Esophagus muscularis mucosa (tissue), 4 donors: Measurements from ENCODE around the gene B3GALT2. TPM values are rescaled to one million over a fixed set of nuclear protein-coding genes. Genes with fewer than 3 reads are reported as not detected.

Experiments
- DNase-seq: peaks from one replicate; pipeline ENCODE4 v3.0.0-alpha.2; 2017; ENCODE audit errors: extremely low spot score
- H3K27ac ChIP-seq, 4 donors: fragments of 200-600 bp; sonication (generic); replicated peaks in 1 of 4; 1 replicate in 3 of 4; 2 replicates in 1 of 4; pipeline ENCODE4 v1.5.1; 2016 to 2019; ENCODE audit warnings: mild to moderate bottlenecking in 1 of 4
- H3K27me3 ChIP-seq, 4 donors: fragments of 200-600 bp; sonication (generic); one replicate each; pipeline versions ENCODE4 v1.5.1 to v1.6.0; 2016 to 2019
- H3K36me3 ChIP-seq, 4 donors: fragments of 200-600 bp; sonication (generic); one replicate each; pipeline ENCODE4 v1.5.1; 2016 to 2019
- H3K4me1 ChIP-seq, 4 donors: fragments of 200-600 bp; sonication (generic); one replicate each; pipeline ENCODE4 v1.5.1; 2016 to 2019
- H3K4me3 ChIP-seq, 4 donors: fragments of 200-600 bp; sonication (generic); 1 replicate in 2 of 4; 2 replicates in 2 of 4; pipeline ENCODE4 v1.5.1; 2016 to 2019; ENCODE audit warnings: mild to moderate bottlenecking in 4 of 4, moderate library complexity in 1 of 4
- H3K9me3 ChIP-seq, 4 donors: fragments of 200-600 bp; sonication (generic); 1 replicate in 3 of 4; 2 replicates in 1 of 4; pipeline ENCODE4 v1.5.1; 2016 to 2019
- EP300 ChIP-seq: sonication (generic); formaldehyde crosslinking; IDR thresholded peaks from one replicate; pipeline ENCODE4 v1.6.1; 2017; ENCODE audit warnings: antibody characterized with exemption
- POLR2A ChIP-seq: fragments of 450-650 bp; IDR thresholded peaks from one replicate; pipeline ENCODE4 v1.6.1; 2017; ENCODE audit warnings: antibody characterized with exemption, moderate library complexity, mild to moderate bottlenecking, low read depth
- POLR2AphosphoS5 ChIP-seq, 2 donors: sonication (generic); formaldehyde crosslinking; IDR thresholded peaks; one replicate each; pipeline ENCODE4 v1.6.1; 2017; ENCODE audit warnings: antibody characterized with exemption in 2 of 2
- WGBS: methylation state at CpG from one replicate; pipeline ENCODE4 v1.1.5; 2018; 5-methylcytosine and 5-hydroxymethylcytosine counted together
- intact Hi-C: fragments of 100-400 bp; cut with DNase I; formaldehyde crosslinking; loops from one replicate; pipeline ENCODE4 v1.15.1; 2023
- total RNA-seq, 4 donors: library from RNA; depleted of rRNA; stranded (reverse); fragments of >200 nt; gene quantifications; one replicate each; pipeline versions ENCODE4 v1.1.0 to v1.2.1, GENCODE V29; 2016
- TF ChIP-seq, protein P1 (sequence below), 3 experiments: fragments of 200-600 bp in 2 of 3; fragments of 450-650 bp in 1 of 3; sonication (generic) in 2 of 3; IDR thresholded peaks; one replicate each; pipeline ENCODE4 v1.5.1; 2017 to 2019; ENCODE audit warnings: antibody characterized with exemption in 3 of 3, mild to moderate bottlenecking in 2 of 3, moderate library complexity in 1 of 3

Gene B3GALT2
- total RNA-seq, 4 donors from 2014 or later: 0.50 to 4.6 (median 1.8) TPM

DNA sequence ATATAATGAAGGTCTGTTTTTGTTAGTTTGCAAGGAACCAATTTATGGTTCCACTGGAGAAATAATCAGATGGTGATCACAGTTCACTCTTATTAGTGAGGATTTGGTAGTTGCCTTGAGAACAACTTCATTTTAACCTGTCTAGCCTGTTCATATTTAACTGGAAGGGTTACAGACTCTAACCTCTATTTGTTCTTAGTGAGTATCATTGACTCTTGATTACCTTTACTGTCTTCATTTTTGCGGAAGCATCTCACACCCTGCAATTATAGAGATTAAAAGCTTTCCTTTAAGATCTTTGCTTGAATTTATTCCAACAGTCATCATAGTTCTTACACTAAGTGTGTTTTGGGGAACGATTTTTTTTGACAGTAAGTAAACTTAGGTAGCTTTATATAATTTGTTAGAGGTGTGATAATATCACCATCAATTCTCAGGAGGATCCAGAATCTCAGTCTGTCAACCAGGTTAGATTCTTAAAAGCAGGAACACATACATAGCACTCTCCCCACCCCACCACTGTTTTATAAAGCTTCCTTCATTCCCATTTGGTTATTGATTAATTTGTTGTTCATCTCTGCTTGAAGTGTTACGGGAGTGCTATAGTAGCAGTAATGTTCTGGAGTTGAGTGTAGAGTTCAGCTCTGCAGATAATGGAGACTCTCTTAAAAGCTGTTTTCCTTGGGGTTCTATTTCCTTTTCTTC lies 30.1 kb downstream of the B3GALT2 start:
- Histone ChIP-seq H3K4me1 (peaks cover 0 to 14% (median 4%) of the 10 kb centered on the region in 4 donors), H3K27me3 (no peaks in the 10 kb centered on the region), H3K27ac (no peak overlapping the region), H3K36me3 (peaks cover 10 to 36% (median 27%) of the 10 kb centered on the region in 4 donors), H3K9me3 (no peaks in the 10 kb centered on the region), H3K4me3 (no peak overlapping the region)
- DNase-seq: no peak
- intact Hi-C loops: no loop called here
- WGBS: 86% methylated on average over 3 of the region's 3 CpGs
- TF ChIP-seq POLR2A (no peak), EP300 (no peak), POLR2AphosphoS5 (IDR thresholded peaks at IDR 0.05) (no peak)
- TF ChIP-seq, protein P1, sequence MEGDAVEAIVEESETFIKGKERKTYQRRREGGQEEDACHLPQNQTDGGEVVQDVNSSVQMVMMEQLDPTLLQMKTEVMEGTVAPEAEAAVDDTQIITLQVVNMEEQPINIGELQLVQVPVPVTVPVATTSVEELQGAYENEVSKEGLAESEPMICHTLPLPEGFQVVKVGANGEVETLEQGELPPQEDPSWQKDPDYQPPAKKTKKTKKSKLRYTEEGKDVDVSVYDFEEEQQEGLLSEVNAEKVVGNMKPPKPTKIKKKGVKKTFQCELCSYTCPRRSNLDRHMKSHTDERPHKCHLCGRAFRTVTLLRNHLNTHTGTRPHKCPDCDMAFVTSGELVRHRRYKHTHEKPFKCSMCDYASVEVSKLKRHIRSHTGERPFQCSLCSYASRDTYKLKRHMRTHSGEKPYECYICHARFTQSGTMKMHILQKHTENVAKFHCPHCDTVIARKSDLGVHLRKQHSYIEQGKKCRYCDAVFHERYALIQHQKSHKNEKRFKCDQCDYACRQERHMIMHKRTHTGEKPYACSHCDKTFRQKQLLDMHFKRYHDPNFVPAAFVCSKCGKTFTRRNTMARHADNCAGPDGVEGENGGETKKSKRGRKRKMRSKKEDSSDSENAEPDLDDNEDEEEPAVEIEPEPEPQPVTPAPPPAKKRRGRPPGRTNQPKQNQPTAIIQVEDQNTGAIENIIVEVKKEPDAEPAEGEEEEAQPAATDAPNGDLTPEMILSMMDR (IDR thresholded peaks at IDR 0.05): no peak

DNA sequence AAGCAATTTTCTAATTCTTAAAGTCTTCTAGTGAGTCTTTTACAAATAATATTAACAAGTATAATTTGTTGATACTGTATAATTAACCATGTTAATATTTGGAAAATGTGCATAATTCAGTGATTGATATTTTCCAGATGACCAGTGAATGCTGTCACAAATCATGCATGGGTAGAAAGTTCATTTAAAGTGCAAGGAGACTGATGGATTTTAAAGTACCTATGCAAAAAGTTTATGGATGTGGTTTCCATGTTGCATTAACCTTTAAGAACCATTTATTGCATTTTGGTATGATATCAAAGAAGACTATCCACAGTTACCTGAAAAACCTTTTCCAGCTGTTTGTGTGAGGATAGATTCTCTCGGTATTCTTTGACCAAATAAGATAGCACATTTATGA lies 41.4 kb downstream of the B3GALT2 start:
- Histone ChIP-seq H3K27me3 (no peaks in the 10 kb centered on the region), H3K36me3 (peaks cover 18 to 68% (median 40%) of the 10 kb centered on the region in 4 donors), H3K27ac (no peak overlapping the region), H3K9me3 (no peaks in the 10 kb centered on the region), H3K4me1 (peaks cover 0 to 20% (median 7%) of the 10 kb centered on the region in 4 donors), H3K4me3 (no peak overlapping the region)
- 62% methylated on average over 1 of the region's 1 CpG for WGBS
- intact Hi-C loops: no loop called here
- DNase-seq: no peak
- TF ChIP-seq, protein P1 (IDR thresholded peaks at IDR 0.05): no peak
- TF ChIP-seq EP300 (no peak), POLR2A (no peak), POLR2AphosphoS5 (IDR thresholded peaks at IDR 0.05) (no peak)

DNA sequence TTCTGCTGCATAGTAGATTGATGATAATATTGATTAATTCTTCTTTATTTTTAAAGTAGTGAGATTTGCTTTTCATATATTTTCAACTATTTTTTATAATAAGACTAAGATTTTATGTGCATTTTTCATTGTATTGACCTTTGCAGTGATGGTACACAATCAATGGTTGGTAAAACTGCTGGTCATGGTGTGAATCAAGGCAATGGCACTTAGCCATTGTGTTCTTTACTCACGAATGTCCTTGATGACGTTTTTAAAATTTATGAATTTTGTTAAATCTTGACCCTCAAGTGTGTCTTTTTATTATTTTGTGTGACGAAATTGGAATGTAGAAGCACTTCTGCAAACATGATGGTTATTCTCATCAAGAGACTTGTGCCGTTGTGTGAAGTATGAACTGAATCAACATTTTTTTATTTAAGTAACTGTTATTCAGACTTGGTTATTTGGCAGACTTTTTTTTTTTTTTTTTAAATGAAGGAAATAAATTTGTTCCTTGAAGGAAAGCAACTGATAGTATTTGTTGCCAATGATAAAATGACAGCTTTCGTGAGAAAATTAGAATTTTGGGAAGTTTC lies 42.0 kb downstream of the B3GALT2 start:
- H3K4me3 ChIP-seq: no peak overlapping the region
- H3K36me3 ChIP-seq: peaks cover 23 to 69% (median 43%) of the 10 kb centered on the region in 4 donors
- 83% methylated on average over 5 of the region's 5 CpGs for WGBS
- H3K27ac ChIP-seq: no peak overlapping the region
- H3K27me3 ChIP-seq: no peaks in the 10 kb centered on the region
- intact Hi-C loops: no loop called here
- H3K4me1 ChIP-seq: peaks cover 0 to 21% (median 7%) of the 10 kb centered on the region in 4 donors
- TF ChIP-seq EP300: no peak
- no peak for TF ChIP-seq POLR2A
- TF ChIP-seq, protein P1 (IDR thresholded peaks at IDR 0.05): no peak
- no peak for TF ChIP-seq POLR2AphosphoS5 (IDR thresholded peaks at IDR 0.05)
- no peak for DNase-seq
- no peaks in the 10 kb centered on the region for H3K9me3 ChIP-seq

DNA sequence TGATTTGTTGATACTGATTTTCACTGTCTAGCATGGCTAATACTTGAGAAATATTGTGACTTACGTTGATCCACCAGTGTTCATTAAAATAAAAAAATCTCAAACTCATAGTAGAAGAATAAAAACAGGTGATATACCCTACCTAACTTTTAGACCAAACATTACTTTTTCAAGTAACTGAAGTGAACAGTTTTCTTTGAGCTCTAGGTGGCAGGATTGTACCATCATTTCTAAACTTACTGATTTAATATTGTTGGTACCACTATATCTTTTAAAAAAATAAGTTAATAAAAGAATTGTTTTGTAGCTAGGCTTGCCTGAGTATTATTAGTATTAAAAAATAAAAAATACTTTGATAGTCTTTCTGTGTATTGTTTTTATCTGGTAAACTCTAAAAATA lies 43.1 kb downstream of the B3GALT2 start:
- H3K27me3 ChIP-seq: no peaks in the 10 kb centered on the region
- H3K4me3 ChIP-seq: no peak overlapping the region
- peaks cover 0 to 21% (median 7%) of the 10 kb centered on the region in 4 donors for H3K4me1 ChIP-seq
- intact Hi-C loops: no loop called here
- H3K36me3 ChIP-seq: peaks cover 29 to 69% (median 44%) of the 10 kb centered on the region in 4 donors
- H3K9me3 ChIP-seq: no peaks in the 10 kb centered on the region
- DNase-seq: no peak
- no peak overlapping the region for H3K27ac ChIP-seq
- 58% methylated on average over 1 of the region's 1 CpG for WGBS
- no peak for TF ChIP-seq POLR2A
- TF ChIP-seq, protein P1 (IDR thresholded peaks at IDR 0.05): peak in 2 of 3 experiments; percentile 25 to 43
